Liver (tissue), 9 donors: Measurements from ENCODE around the gene CCDC182. TPM values are rescaled to one million over a fixed set of nuclear protein-coding genes. Genes with fewer than 3 reads are reported as not detected.

Experiments
- DNase-seq: peaks from one replicate; pipeline ENCODE4 v3.0.0-alpha.2; 2017; ENCODE audit warnings: low spot score
- H3K27ac ChIP-seq, 2 donors: one replicate each; pipeline ENCODE4 v1.7.0; 2013; ENCODE audit warnings: inconsistent platforms in 2 of 2, low read length in 2 of 2, control low read depth in 1 of 2, low read depth in 1 of 2, mild to moderate bottlenecking in 1 of 2
- H3K27me3 ChIP-seq, 4 donors: one replicate each; pipeline versions ENCODE4 v1.6.1 to v1.7.0; 2013; ENCODE audit warnings: low read length in 3 of 4, inconsistent platforms in 1 of 4, mild to moderate bottlenecking in 1 of 4, moderate library complexity in 1 of 4; ENCODE audit not compliant: control insufficient read depth in 4 of 4, insufficient read depth in 4 of 4
- H3K36me3 ChIP-seq, 4 donors: one replicate each; pipeline versions ENCODE4 v1.6.1 to v1.7.0; 2013; ENCODE audit warnings: low read length in 3 of 4, mild to moderate bottlenecking in 3 of 4, low read depth in 1 of 4, moderate library complexity in 1 of 4; ENCODE audit not compliant: control insufficient read depth in 4 of 4, insufficient read depth in 3 of 4
- H3K4me1 ChIP-seq, 4 donors: one replicate each; pipeline versions ENCODE4 v1.6.1 to v1.7.0; 2013; ENCODE audit warnings: low read length in 3 of 4, mild to moderate bottlenecking in 3 of 4, moderate library complexity in 1 of 4; ENCODE audit not compliant: control insufficient read depth in 4 of 4, insufficient read depth in 4 of 4
- H3K4me3 ChIP-seq, 3 donors: one replicate each; pipeline versions ENCODE4 v1.6.1 to v1.7.0; 2013; ENCODE audit warnings: low read length in 3 of 3, control low read depth in 1 of 3, low read depth in 1 of 3, mild to moderate bottlenecking in 1 of 3
- H3K9ac ChIP-seq, 2 donors: one replicate each; pipeline ENCODE4 v1.7.0; 2013; ENCODE audit warnings: low read length in 2 of 2, mild to moderate bottlenecking in 2 of 2, moderate library complexity in 2 of 2, control low read depth in 1 of 2, low read depth in 1 of 2
- H3K9me3 ChIP-seq, 4 donors: one replicate each; pipeline versions ENCODE4 v1.6.1 to v1.7.0; 2013; ENCODE audit warnings: low read length in 3 of 4; ENCODE audit not compliant: control insufficient read depth in 4 of 4
- CTCF ChIP-seq: fragments of 150-350 bp; IDR thresholded peaks from 2 replicates; pipeline ENCODE4 v1.5.1; 2017; ENCODE audit warnings: improper control_type of control experiment, low read depth, low read length; ENCODE audit not compliant: missing input control
- EGR1 ChIP-seq, 2 donors: IDR thresholded peaks; 2 replicates each; pipeline ENCODE4 v1.6.1; 2016 to 2018; ENCODE audit warnings: antibody characterized with exemption in 2 of 2, low read depth in 2 of 2
- FOXA1 ChIP-seq: IDR thresholded peaks from 2 replicates; pipeline ENCODE4 v1.6.1; 2016; ENCODE audit warnings: antibody characterized with exemption
- FOXA2 ChIP-seq: IDR thresholded peaks from 2 replicates; pipeline ENCODE4 v1.6.1; 2016; ENCODE audit warnings: antibody characterized with exemption
- GABPA ChIP-seq, 2 donors: IDR thresholded peaks in 1 of 2; conservative IDR thresholded peaks in 1 of 2; 2 replicates each; pipeline ENCODE4 v1.6.1; 2016; ENCODE audit warnings: antibody characterized with exemption in 2 of 2, mild to moderate bottlenecking in 1 of 2, moderate library complexity in 1 of 2
- HNF4A ChIP-seq, 2 donors: conservative IDR thresholded peaks; 2 replicates each; pipeline ENCODE4 v1.6.1; 2016; ENCODE audit warnings: antibody characterized with exemption in 2 of 2, mild to moderate bottlenecking in 2 of 2
- HNF4G ChIP-seq: IDR thresholded peaks from 2 replicates; pipeline ENCODE4 v1.6.1; 2016; ENCODE audit warnings: antibody characterized with exemption
- JUND ChIP-seq, 2 donors: IDR thresholded peaks; 2 replicates each; pipeline ENCODE4 v1.6.1; 2016; ENCODE audit warnings: antibody characterized with exemption in 2 of 2
- MAX ChIP-seq: IDR thresholded peaks from 2 replicates; pipeline ENCODE4 v1.6.1; 2016; ENCODE audit warnings: antibody characterized with exemption
- NR2F2 ChIP-seq: IDR thresholded peaks from 2 replicates; pipeline ENCODE4 v1.6.1; 2016; ENCODE audit warnings: antibody characterized with exemption
- RAD21 ChIP-seq, 2 donors: IDR thresholded peaks; 2 replicates each; pipeline ENCODE4 v1.6.1; 2016; ENCODE audit warnings: antibody characterized with exemption in 2 of 2, mild to moderate bottlenecking in 2 of 2
- REST ChIP-seq: IDR thresholded peaks from 2 replicates; pipeline ENCODE4 v1.6.1; 2016; ENCODE audit warnings: antibody characterized with exemption, mild to moderate bottlenecking
- RXRA ChIP-seq, 2 donors: IDR thresholded peaks; 2 replicates each; pipeline ENCODE4 v1.6.1; 2017 to 2018; ENCODE audit warnings: antibody characterized with exemption in 2 of 2, mild to moderate bottlenecking in 1 of 2
- SP1 ChIP-seq: IDR thresholded peaks from 2 replicates; pipeline ENCODE4 v1.6.1; 2018; ENCODE audit warnings: antibody characterized with exemption, mild to moderate bottlenecking
- TAF1 ChIP-seq: conservative IDR thresholded peaks from 2 replicates; pipeline ENCODE4 v1.6.1; 2016; ENCODE audit warnings: antibody characterized with exemption, mild to moderate bottlenecking
- YY1 ChIP-seq: IDR thresholded peaks from 2 replicates; pipeline ENCODE4 v1.6.1; 2016; ENCODE audit warnings: antibody characterized with exemption, mild to moderate bottlenecking
- WGBS: extraction: QIAGEN DNeasy Blood & Tissue Kit; methylation state at CpG from one replicate; pipeline ENCODE4 v1.1.7; 2013; 5-methylcytosine and 5-hydroxymethylcytosine counted together
- polyA plus RNA-seq, 2 donors: library from polyadenylated mRNA; stranded (reverse) in 1 of 2; unstranded in 1 of 2; fragments of 200-250 nt in 1 of 2; fragments of >200 nt in 1 of 2; fragmentation: Nextera tagmentation in 1 of 2; extraction: Ambion mirVana in 1 of 2; gene quantifications; one replicate each; pipeline versions ENCODE4 v1.2.1 to v1.2.3, GENCODE V29; 2013 to 2015
- total RNA-seq, 2 donors: library from RNA; depleted of rRNA; stranded (reverse); fragments of >200 nt; gene quantifications; one replicate each; pipeline ENCODE4 v1.2.3, GENCODE V29; 2014
- donor health status: healthy.
- donor health status: healthy.
- donor health status: healthy.
- donor health status: healthy.
- donor health status: healthy.

CCDC182 gene
- total and polyA plus RNA-seq, 4 donors = not detected

GRCh38 chr17:57735230-57735629 is 9.9 kb downstream of the CCDC182 start:
- Histone ChIP-seq H3K4me3 (no peak overlapping the region), H3K27ac (no peak overlapping the region), H3K36me3 (no peaks in the 10 kb centered on the region), H3K27me3 (no peaks in the 10 kb centered on the region), H3K9me3 (no peaks in the 10 kb centered on the region), H3K4me1 (peaks cover 0 to 10% (median 3%) of the 10 kb centered on the region in 4 donors), H3K9ac (no peak overlapping the region)
- no peak for DNase-seq
- 89% methylated on average over 3 of the region's 3 CpGs for WGBS
- TF ChIP-seq MAX = no peak
- no peak for TF ChIP-seq FOXA2
- no peak for TF ChIP-seq CTCF
- no peak for TF ChIP-seq REST
- TF ChIP-seq YY1 = no peak
- no peak for TF ChIP-seq HNF4G
- TF ChIP-seq TAF1 = no peak
- no peak for TF ChIP-seq GABPA (IDR thresholded peaks at IDR 0.05 in 1 of 2, conservative IDR thresholded peaks at IDR 0.05 in 1 of 2)

- no peak overlapping the region for H3K4me3 ChIP-seq
- TF ChIP-seq MAX (no peak), SP1 (no peak), EGR1 (IDR thresholded peaks at IDR 0.05; ENCODE audit: low read depth in 2 of 2) (no peak), FOXA1 (no peak)
- H3K9ac ChIP-seq = no peak overlapping the region
- no peaks in the 10 kb centered on the region for H3K36me3 ChIP-seq
- 96% methylated on average over 2 of the region's 2 CpGs for WGBS
- no peak overlapping the region for H3K27ac ChIP-seq
- H3K27me3 ChIP-seq = no peaks in the 10 kb centered on the region
- H3K4me1 ChIP-seq = peaks cover 0 to 10% (median 3%) of the 10 kb centered on the region in 4 donors
- H3K9me3 ChIP-seq = no peaks in the 10 kb centered on the region
- no peak for DNase-seq
Measured at GRCh38 chr17:57733085-57733484, 12.0 kb downstream of the CCDC182 start.

GRCh38 chr17:57732062-57732461 is 13.0 kb downstream of the CCDC182 start:
- no peaks in the 10 kb centered on the region for H3K27me3 ChIP-seq
- H3K36me3 ChIP-seq = no peaks in the 10 kb centered on the region
- no peaks in the 10 kb centered on the region for H3K9me3 ChIP-seq
- H3K27ac ChIP-seq = no peak overlapping the region
- no peak overlapping the region for H3K4me3 ChIP-seq
- peaks cover 0 to 10% (median 3%) of the 10 kb centered on the region in 4 donors for H3K4me1 ChIP-seq
- 58% methylated on average over 3 of the region's 3 CpGs for WGBS
- DNase-seq = no peak
- TF ChIP-seq JUND (IDR thresholded peaks at IDR 0.05) (no peak), FOXA2 (peak; percentile 16), REST (no peak), NR2F2 (no peak), EGR1 (IDR thresholded peaks at IDR 0.05; ENCODE audit: low read depth in 2 of 2) (no peak), RAD21 (IDR thresholded peaks at IDR 0.05) (peak in 1 of 2 donors; percentile 12), HNF4G (peak; percentile 63), RXRA (IDR thresholded peaks at IDR 0.05) (peak; percentile 49 to 73), CTCF (no peak), HNF4A (conservative IDR thresholded peaks at IDR 0.05) (peak; percentile 80 to 88), SP1 (peak; percentile 62)
- H3K9ac ChIP-seq = no peak overlapping the region
